Measurements from ENCODE around the gene LHX4.

LHX4 gene

GRCh38 chr1:180213401-180214170 lies 16.5 kb upstream of the LHX4 start:
- Histone ChIP-seq H3K36me3 (ENCODE audit: insufficient read depth, low read length) (no peaks in the 10 kb centered on the region), H3K4me3 (no peak overlapping the region), H3K9me3 (ENCODE audit: low read depth, low read length) (no peaks in the 10 kb centered on the region), H3K9ac (ENCODE audit: insufficient read length) (no peak overlapping the region), H3K27ac (no peak overlapping the region)
- no peak for TF ChIP-seq EZH2 (IDR thresholded peaks at IDR 0.05)
- no peak for TF ChIP-seq POLR2AphosphoS5 (IDR thresholded peaks at IDR 0.05; ENCODE audit: borderline replicate concordance, low read depth, low read length)
- no peak for DNase-seq (ENCODE audit: low read depth, low spot score)

DNA sequence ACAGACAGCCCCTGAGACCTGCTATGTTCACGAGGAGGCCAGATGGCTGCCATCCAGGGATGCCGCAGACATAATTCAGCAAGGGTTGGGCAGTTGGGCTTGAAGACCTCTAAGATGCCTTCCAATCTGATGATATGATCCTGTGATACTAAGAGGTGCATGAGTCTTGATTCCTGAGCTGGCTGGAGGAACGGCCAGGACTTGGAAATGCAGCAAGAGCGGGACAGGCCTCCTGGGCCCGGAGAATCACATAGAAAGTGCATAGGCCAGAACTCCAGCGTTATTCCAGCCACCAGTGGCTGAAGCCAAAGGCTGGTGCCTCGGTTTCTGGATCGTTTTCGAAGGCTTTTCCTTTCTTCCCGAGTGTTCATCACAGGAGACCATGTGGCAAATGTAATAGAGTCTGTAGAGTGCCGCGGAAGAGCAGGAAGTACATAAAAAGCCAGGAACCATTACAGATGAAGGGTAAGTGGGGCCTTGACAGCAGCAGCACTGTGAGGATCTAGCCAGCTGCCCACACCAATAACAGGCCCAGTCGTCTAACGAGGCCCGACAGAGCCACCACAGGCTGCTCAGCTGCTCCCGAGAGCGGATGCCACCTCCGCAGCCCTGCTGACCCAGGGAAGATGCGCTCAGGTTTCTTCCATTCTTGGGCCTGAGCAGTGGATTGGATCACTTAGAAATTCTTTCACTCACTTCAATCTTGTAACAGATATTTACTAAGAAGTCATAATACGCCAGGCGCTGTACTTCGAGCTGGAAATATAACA lies 14.0 kb upstream of the LHX4 start:
- no peak for DNase-seq (ENCODE audit: low read depth, low spot score)
- H3K4me3 ChIP-seq, result no peak overlapping the region
- no peaks in the 10 kb centered on the region for H3K9me3 ChIP-seq (ENCODE audit: low read depth, low read length)
- H3K36me3 ChIP-seq (ENCODE audit: insufficient read depth, low read length), result no peaks in the 10 kb centered on the region
- no peak overlapping the region for H3K27ac ChIP-seq
- TF ChIP-seq FOXP2 (optimal IDR thresholded peaks at IDR 0.05; ENCODE audit: control extremely low read depth, extremely low read length, insufficient read depth), result no peak
- TF ChIP-seq POLR2AphosphoS5 (IDR thresholded peaks at IDR 0.05; ENCODE audit: borderline replicate concordance, low read depth, low read length), result no peak
- no peak for TF ChIP-seq EZH2 (IDR thresholded peaks at IDR 0.05)
- no peak overlapping the region for H3K9ac ChIP-seq (ENCODE audit: insufficient read length)

DNA sequence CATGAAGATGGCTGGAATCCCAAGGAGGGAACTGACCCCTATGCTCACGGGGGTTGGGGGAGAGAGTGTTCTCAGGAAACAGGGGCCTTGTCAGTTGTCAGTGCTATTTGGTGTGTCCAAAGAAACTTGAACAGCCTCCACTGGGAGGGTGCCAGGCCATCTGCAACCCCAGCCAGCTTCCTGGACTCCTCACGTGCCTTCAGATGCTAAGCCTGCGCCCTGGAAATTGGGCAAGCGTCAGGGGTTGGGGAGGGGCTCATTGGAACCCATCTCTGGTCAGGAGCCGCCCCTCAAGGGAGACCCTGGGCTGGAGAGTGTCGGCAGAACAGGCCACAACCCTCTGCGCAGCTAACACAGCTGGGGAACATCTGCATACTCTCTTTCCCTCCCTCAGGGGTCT lies 13.1 kb upstream of the LHX4 start:
- DNase-seq (ENCODE audit: low read depth, low spot score), result no peak
- no peaks in the 10 kb centered on the region for H3K36me3 ChIP-seq (ENCODE audit: insufficient read depth, low read length)
- TF ChIP-seq POLR2AphosphoS5 (IDR thresholded peaks at IDR 0.05; ENCODE audit: borderline replicate concordance, low read depth, low read length), result no peak
- no peak for TF ChIP-seq FOXP2 (optimal IDR thresholded peaks at IDR 0.05; ENCODE audit: control extremely low read depth, extremely low read length, insufficient read depth)
- TF ChIP-seq EZH2 (IDR thresholded peaks at IDR 0.05), result no peak
- no peak overlapping the region for H3K4me3 ChIP-seq
- H3K9ac ChIP-seq (ENCODE audit: insufficient read length), result no peak overlapping the region
- no peak overlapping the region for H3K27ac ChIP-seq
- no peaks in the 10 kb centered on the region for H3K9me3 ChIP-seq (ENCODE audit: low read depth, low read length)

DNA sequence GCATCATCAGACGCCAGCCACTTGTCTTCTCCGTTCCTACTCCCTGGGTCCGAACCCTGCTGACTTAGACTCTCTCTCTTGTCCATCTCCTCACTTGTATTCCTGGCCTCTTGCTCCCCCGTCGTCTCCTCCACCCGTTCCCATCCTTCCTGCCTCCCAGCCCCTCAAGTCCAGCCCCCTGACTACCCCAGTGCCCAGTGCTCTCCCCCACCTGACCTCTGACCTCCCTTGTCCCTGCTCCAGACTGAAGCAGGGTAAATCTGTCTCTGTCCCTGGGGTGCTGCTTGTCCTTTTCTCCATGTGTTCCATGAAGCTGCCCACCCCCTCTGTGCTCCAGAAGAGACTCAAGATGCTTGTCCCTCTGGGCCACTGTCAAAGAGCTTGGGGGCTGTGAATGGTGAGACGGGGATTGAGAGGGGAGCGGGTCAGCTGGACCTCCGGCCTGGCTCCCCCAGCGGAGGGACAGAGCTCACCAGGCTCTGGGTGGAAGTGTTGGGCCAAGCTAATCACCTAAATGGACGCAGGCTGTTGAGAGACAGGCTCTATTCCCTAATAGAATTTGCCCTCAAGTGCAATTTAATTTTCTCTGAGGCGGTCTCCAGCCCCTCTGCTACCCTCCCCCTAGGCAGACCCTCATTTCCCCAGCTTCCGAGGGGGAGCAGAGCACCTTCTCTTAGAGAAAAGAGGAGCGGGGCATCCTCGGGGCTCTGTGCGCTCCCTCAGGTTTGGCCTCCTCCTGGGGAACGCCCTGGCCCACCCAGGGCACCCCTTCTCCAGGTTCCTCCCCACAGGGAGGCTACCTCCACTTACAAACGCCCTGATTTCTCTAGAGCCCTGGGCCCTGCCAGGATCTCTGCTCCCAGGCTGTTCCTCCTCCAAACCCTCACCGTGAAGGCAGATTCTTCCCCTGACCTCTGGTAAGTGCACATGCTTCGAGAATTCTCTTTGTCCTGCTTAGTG lies 11.0 kb upstream of the LHX4 start:
- H3K9me3 ChIP-seq (ENCODE audit: low read depth, low read length), result no peaks in the 10 kb centered on the region
- DNase-seq (ENCODE audit: low read depth, low spot score), result no peak
- no peak overlapping the region for H3K9ac ChIP-seq (ENCODE audit: insufficient read length)
- H3K4me3 ChIP-seq, result no peak overlapping the region
- TF ChIP-seq FOXP2 (optimal IDR thresholded peaks at IDR 0.05; ENCODE audit: control extremely low read depth, extremely low read length, insufficient read depth) (no peak), EZH2 (IDR thresholded peaks at IDR 0.05) (no peak), POLR2AphosphoS5 (IDR thresholded peaks at IDR 0.05; ENCODE audit: borderline replicate concordance, low read depth, low read length) (no peak)
- H3K36me3 ChIP-seq (ENCODE audit: insufficient read depth, low read length), result no peaks in the 10 kb centered on the region
- H3K27ac ChIP-seq, result no peak overlapping the region

GRCh38 chr1:180219776-180220175 lies 10.3 kb upstream of the LHX4 start:
- no peak overlapping the region for H3K4me3 ChIP-seq
- no peaks in the 10 kb centered on the region for H3K36me3 ChIP-seq (ENCODE audit: insufficient read depth, low read length)
- no peak for DNase-seq (ENCODE audit: low read depth, low spot score)
- no peak overlapping the region for H3K27ac ChIP-seq
- no peaks in the 10 kb centered on the region for H3K9me3 ChIP-seq (ENCODE audit: low read depth, low read length)
- TF ChIP-seq EZH2 (IDR thresholded peaks at IDR 0.05), result no peak
- no peak for TF ChIP-seq POLR2AphosphoS5 (IDR thresholded peaks at IDR 0.05; ENCODE audit: borderline replicate concordance, low read depth, low read length)
- TF ChIP-seq FOXP2 (optimal IDR thresholded peaks at IDR 0.05; ENCODE audit: control extremely low read depth, extremely low read length, insufficient read depth), result no peak
- no peak overlapping the region for H3K9ac ChIP-seq (ENCODE audit: insufficient read length)

DNA sequence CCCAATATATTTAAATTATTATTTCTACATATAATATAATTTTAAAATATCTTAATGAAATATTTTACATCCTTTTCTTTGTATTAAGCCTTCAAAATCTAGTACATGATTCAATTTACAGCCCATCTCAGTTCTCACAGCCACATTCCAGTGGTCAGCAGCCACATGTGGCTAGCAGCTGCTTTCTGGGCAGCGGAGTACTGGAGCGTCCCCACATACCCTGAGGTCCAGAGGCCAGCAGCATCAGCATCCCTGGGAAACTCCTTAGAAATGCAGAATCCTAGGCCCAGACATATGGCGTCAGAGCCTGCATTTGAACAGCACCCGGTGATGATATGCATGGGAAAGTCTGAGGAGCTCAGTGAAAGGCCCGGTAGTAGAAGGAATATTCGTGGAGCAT lies 8.6 kb upstream of the LHX4 start:
- H3K36me3 ChIP-seq (ENCODE audit: insufficient read depth, low read length), result no peaks in the 10 kb centered on the region
- TF ChIP-seq EZH2 (IDR thresholded peaks at IDR 0.05) (no peak), POLR2AphosphoS5 (IDR thresholded peaks at IDR 0.05; ENCODE audit: borderline replicate concordance, low read depth, low read length) (no peak), FOXP2 (optimal IDR thresholded peaks at IDR 0.05; ENCODE audit: control extremely low read depth, extremely low read length, insufficient read depth) (no peak)
- no peak overlapping the region for H3K9ac ChIP-seq (ENCODE audit: insufficient read length)
- no peaks in the 10 kb centered on the region for H3K9me3 ChIP-seq (ENCODE audit: low read depth, low read length)
- H3K4me3 ChIP-seq, result no peak overlapping the region
- DNase-seq (ENCODE audit: low read depth, low spot score), result no peak
- H3K27ac ChIP-seq, result no peak overlapping the region

- no peaks in the 10 kb centered on the region for H3K36me3 ChIP-seq (ENCODE audit: insufficient read depth, low read length)
- no peaks in the 10 kb centered on the region for H3K9me3 ChIP-seq (ENCODE audit: low read depth, low read length)
- no peak for TF ChIP-seq FOXP2 (optimal IDR thresholded peaks at IDR 0.05; ENCODE audit: control extremely low read depth, extremely low read length, insufficient read depth)
- TF ChIP-seq EZH2 (IDR thresholded peaks at IDR 0.05), result no peak
- TF ChIP-seq POLR2AphosphoS5 (IDR thresholded peaks at IDR 0.05; ENCODE audit: borderline replicate concordance, low read depth, low read length), result no peak
- no peak overlapping the region for H3K9ac ChIP-seq (ENCODE audit: insufficient read length)
- H3K27ac ChIP-seq, result no peak overlapping the region
- no peak for DNase-seq (ENCODE audit: low read depth, low spot score)
- no peak overlapping the region for H3K4me3 ChIP-seq
Observed at GRCh38 chr1:180224902-180225301, 5.2 kb upstream of the LHX4 start.

- DNase-seq (ENCODE audit: low read depth, low spot score), result no peak
- Histone ChIP-seq H3K9ac (ENCODE audit: insufficient read length) (no peak overlapping the region), H3K4me3 (no peak overlapping the region), H3K9me3 (ENCODE audit: low read depth, low read length) (no peaks in the 10 kb centered on the region), H3K36me3 (ENCODE audit: insufficient read depth, low read length) (no peaks in the 10 kb centered on the region), H3K27ac (no peak overlapping the region)
- TF ChIP-seq EZH2 (IDR thresholded peaks at IDR 0.05) (no peak), FOXP2 (optimal IDR thresholded peaks at IDR 0.05; ENCODE audit: control extremely low read depth, extremely low read length, insufficient read depth) (no peak)
Observed at GRCh38 chr1:180225403-180225802, 4.7 kb upstream of the LHX4 start.

Measured in SK-N-MC (cell line).